ENCODE measurements around the gene GBGT1. TPM values are rescaled to one million over a fixed set of nuclear protein-coding genes. Genes with fewer than 3 reads are reported as not detected.

GBGT1 gene
- total RNA-seq, 1 donor from 2014 or later: 6.3 TPM

GRCh38 chr9:133144904-133145851 is 18.5 kb downstream of the GBGT1 start:
- H3K36me3 ChIP-seq: no peaks in the 10 kb centered on the region
- no peaks in the 10 kb centered on the region for H3K9me3 ChIP-seq (replicated peaks)
- no peak for TF ChIP-seq CTCF (IDR thresholded peaks at IDR 0.05; ENCODE audit: borderline replicate concordance)
- H3K4me3 ChIP-seq: peak overlapping the region; percentile 59
- DNase-seq: no peak
- no peaks in the 10 kb centered on the region for H3K27me3 ChIP-seq (ENCODE audit: low read depth)
- H3K27ac ChIP-seq (replicated peaks): peak overlapping the region; percentile 60
- peaks cover 79% of the 10 kb centered on the region for H3K4me1 ChIP-seq
- intact Hi-C loops (cut with micrococcal nuclease): loop anchor here (2.0 to 10.0 kb wide), 2 partner anchors 40 to 110 kb away; partner anchors contain the start of gene GTF3C5

- TF ChIP-seq CTCF (IDR thresholded peaks at IDR 0.05; ENCODE audit: borderline replicate concordance): peak; percentile 99
- peak overlapping the region; percentile 60 for H3K27ac ChIP-seq (replicated peaks)
- intact Hi-C loops (cut with micrococcal nuclease): loop anchor here (2.0 to 10.0 kb wide), 2 partner anchors 40 to 110 kb away; partner anchors contain the start of gene GTF3C5
- DNase-seq: peak; percentile 56
- no peaks in the 10 kb centered on the region for H3K9me3 ChIP-seq (replicated peaks)
- peaks cover 82% of the 10 kb centered on the region for H3K4me1 ChIP-seq
- H3K4me3 ChIP-seq: peak overlapping the region; percentile 59
- no peaks in the 10 kb centered on the region for H3K27me3 ChIP-seq (ENCODE audit: low read depth)
- no peaks in the 10 kb centered on the region for H3K36me3 ChIP-seq
Measured at GRCh38 chr9:133144142-133144903, 19.4 kb downstream of the GBGT1 start.

GRCh38 chr9:133143639-133144141 is 20.0 kb downstream of the GBGT1 start:
- no peak for TF ChIP-seq CTCF (IDR thresholded peaks at IDR 0.05; ENCODE audit: borderline replicate concordance)
- no peaks in the 10 kb centered on the region for H3K9me3 ChIP-seq (replicated peaks)
- no peak for DNase-seq
- H3K36me3 ChIP-seq: no peaks in the 10 kb centered on the region
- peak overlapping the region; percentile 95 for H3K27ac ChIP-seq (replicated peaks)
- peak overlapping the region; percentile 59 for H3K4me3 ChIP-seq
- H3K4me1 ChIP-seq: peaks cover 87% of the 10 kb centered on the region
- intact Hi-C loops (cut with micrococcal nuclease): loop anchor here (2.0 to 10.0 kb wide), 2 partner anchors 39 to 109 kb away; partner anchors contain the start of gene GTF3C5
- H3K27me3 ChIP-seq (ENCODE audit: low read depth): no peaks in the 10 kb centered on the region

GRCh38 chr9:133142684-133143622 is 20.8 kb downstream of the GBGT1 start:
- no peaks in the 10 kb centered on the region for H3K9me3 ChIP-seq (replicated peaks)
- no peaks in the 10 kb centered on the region for H3K36me3 ChIP-seq
- peak overlapping the region; percentile 95 for H3K27ac ChIP-seq (replicated peaks)
- no peak for DNase-seq
- TF ChIP-seq CTCF (IDR thresholded peaks at IDR 0.05; ENCODE audit: borderline replicate concordance): no peak
- H3K27me3 ChIP-seq (ENCODE audit: low read depth): no peaks in the 10 kb centered on the region
- intact Hi-C loops (cut with micrococcal nuclease): loop anchor here (10.0 kb wide), 1 partner anchor 108 kb away; the partner anchor contains the start of gene GTF3C5
- H3K4me1 ChIP-seq: peaks cover 87% of the 10 kb centered on the region
- no peak overlapping the region for H3K4me3 ChIP-seq
